Brain microvascular endothelial cell (primary cell): Measurements from ENCODE around the gene APBA1.
A peak's percentile ranks its signal among the peaks of the same experiment; 100 is the strongest.

Source experiments
- DNase-seq: peaks from one replicate; pipeline ENCODE4 v3.0.0-alpha.2; 2020
- H3K27ac ChIP-seq: fragments of 250-450 bp; sonication (Bioruptor Pico); 2 replicates; pipeline ENCODE4 v1.5.1; 2020; ENCODE audit warnings: mild to moderate bottlenecking, moderate library complexity
- H3K27me3 ChIP-seq: fragments of 250-450 bp; sonication (Bioruptor Pico); replicated peaks from 2 replicates; pipeline ENCODE4 v1.5.1; 2020; ENCODE audit warnings: mild to moderate bottlenecking
- H3K36me3 ChIP-seq: fragments of 250-450 bp; sonication (Bioruptor Pico); replicated peaks from 2 replicates; pipeline ENCODE4 v1.5.1; 2020; ENCODE audit warnings: mild to moderate bottlenecking
- H3K4me3 ChIP-seq: 2 replicates; pipeline ENCODE4 v1.5.1; 2011; ENCODE audit warnings: low read depth, mild to moderate bottlenecking, control low read depth, low read length, moderate library complexity
- in situ Hi-C: cut with HindIII; loops from 2 replicates; pipeline ENCODE4 v1.10.0; 2017; ENCODE audit warnings: low sequenced_read_pairs, low pct_ligation_motif_present
- TF ChIP-seq, protein P1 (sequence below): IDR thresholded peaks from 2 replicates; pipeline ENCODE4 v1.5.1; 2011; ENCODE audit warnings: low read depth, mild to moderate bottlenecking, moderate library complexity, low read length, control low read depth, inconsistent platforms; ENCODE audit errors: missing control alignments

Gene APBA1

GRCh38 chr9:69548681-69549080 lies 123.5 kb downstream of the APBA1 start:
- Histone ChIP-seq H3K27me3 (peaks cover 8% of the 10 kb centered on the region), H3K36me3 (no peaks in the 10 kb centered on the region), H3K4me3 (no peak overlapping the region), H3K27ac (no peak overlapping the region)
- in situ Hi-C loops, result no loop called here
- DNase-seq, result no peak
- TF ChIP-seq, protein P1, sequence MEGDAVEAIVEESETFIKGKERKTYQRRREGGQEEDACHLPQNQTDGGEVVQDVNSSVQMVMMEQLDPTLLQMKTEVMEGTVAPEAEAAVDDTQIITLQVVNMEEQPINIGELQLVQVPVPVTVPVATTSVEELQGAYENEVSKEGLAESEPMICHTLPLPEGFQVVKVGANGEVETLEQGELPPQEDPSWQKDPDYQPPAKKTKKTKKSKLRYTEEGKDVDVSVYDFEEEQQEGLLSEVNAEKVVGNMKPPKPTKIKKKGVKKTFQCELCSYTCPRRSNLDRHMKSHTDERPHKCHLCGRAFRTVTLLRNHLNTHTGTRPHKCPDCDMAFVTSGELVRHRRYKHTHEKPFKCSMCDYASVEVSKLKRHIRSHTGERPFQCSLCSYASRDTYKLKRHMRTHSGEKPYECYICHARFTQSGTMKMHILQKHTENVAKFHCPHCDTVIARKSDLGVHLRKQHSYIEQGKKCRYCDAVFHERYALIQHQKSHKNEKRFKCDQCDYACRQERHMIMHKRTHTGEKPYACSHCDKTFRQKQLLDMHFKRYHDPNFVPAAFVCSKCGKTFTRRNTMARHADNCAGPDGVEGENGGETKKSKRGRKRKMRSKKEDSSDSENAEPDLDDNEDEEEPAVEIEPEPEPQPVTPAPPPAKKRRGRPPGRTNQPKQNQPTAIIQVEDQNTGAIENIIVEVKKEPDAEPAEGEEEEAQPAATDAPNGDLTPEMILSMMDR, result no peak

GRCh38 chr9:69546265-69546664 lies 125.9 kb downstream of the APBA1 start:
- peaks cover 4% of the 10 kb centered on the region for H3K27me3 ChIP-seq
- TF ChIP-seq, protein P1, result peak; percentile 73
- H3K4me3 ChIP-seq, result no peak overlapping the region
- no peak overlapping the region for H3K27ac ChIP-seq
- H3K36me3 ChIP-seq, result no peaks in the 10 kb centered on the region
- DNase-seq, result no peak
- in situ Hi-C loops, result no loop called here

DNA sequence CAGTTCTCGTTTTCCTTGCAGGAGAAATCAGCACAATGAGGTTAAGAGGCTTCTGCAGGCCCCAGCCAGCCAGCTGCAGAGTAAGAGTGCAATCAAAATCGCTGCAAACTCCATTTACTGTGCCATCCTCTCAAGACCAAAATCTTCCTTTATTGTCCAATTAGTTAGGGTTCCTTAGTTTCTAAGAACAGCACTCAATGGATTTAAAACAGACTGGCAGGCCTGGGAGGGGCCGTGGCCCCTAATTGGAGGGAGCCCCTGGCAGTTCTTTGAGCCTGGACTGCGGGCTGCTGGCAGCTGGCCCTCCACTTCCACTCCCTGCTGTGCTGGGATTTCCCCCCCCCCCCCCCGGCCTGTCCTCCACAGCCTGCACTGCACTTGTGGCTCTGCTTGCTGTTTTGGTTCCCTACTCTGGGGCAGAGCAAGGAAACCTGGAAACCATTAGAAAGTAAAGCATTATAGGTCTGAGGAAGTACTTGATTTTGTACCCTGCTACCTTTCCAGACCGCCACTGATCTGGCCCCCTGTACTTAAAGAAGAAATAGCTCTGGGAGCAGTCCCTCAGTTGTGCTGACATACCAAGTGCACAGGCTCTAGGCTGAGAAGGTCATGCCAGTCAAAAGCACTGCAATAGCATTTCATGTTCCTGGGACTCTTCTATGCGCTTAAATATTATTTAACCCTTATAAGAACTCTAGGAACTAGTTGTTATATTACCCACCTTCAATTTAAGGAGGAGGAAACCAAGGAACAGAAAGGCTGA lies 129.0 kb downstream of the APBA1 start:
- no peak for DNase-seq
- TF ChIP-seq, protein P1, result no peak
- in situ Hi-C loops, result no loop called here
- peaks cover 4% of the 10 kb centered on the region for H3K27me3 ChIP-seq
- no peak overlapping the region for H3K27ac ChIP-seq
- H3K4me3 ChIP-seq, result no peak overlapping the region
- no peaks in the 10 kb centered on the region for H3K36me3 ChIP-seq

DNA sequence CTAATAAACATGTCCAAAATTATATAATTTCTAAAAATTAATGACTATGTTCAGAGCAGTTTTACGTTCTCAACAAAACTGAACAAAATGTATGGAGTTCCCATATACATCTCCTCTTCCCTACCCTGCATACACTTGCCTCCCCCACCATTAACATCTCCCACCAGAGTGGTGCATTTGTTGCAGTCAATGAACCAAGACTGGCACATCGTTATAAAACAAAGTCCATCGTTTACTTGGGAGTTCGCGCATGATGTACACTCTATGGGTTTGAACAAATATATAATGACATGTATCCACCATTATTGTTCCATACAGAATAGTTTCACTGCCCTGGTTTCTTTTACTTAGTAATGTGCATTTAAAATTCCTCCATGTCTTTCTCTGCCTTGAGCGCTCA lies 130.1 kb downstream of the APBA1 start:
- H3K4me3 ChIP-seq, result no peak overlapping the region
- no peak overlapping the region for H3K27ac ChIP-seq
- H3K27me3 ChIP-seq, result no peaks in the 10 kb centered on the region
- no peak for DNase-seq
- in situ Hi-C loops, result no loop called here
- TF ChIP-seq, protein P1, result no peak
- no peaks in the 10 kb centered on the region for H3K36me3 ChIP-seq

DNA sequence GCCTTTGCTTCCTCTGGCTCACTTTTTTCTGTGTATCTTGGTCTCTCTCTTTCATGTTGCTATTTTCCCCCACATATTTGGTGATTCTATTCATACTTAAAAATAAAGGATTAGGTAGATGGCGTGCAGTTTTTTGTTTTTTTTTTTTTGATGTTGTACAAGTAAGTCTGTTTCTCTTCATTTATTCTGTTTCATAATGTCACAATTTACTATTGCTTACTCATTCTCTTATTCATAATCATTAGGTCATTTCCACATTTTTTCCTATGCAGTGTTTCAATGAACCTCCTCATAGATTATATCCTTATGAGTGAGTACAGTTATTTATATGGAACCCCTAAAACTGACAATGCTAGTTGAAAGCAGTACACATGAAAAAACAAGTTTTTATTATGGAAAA lies 136.3 kb downstream of the APBA1 start:
- TF ChIP-seq, protein P1, result no peak
- Histone ChIP-seq H3K36me3 (no peaks in the 10 kb centered on the region), H3K27me3 (no peaks in the 10 kb centered on the region), H3K4me3 (no peak overlapping the region), H3K27ac (no peak overlapping the region)
- in situ Hi-C loops, result no loop called here
- DNase-seq, result no peak
